Stimulated activated naive B cell treated with anti-CD40 and anti-IgM and Interleukin-4, amounts not matched to agents 10 μg/mL and 1 μg/mL and 100 μg/mL, for 72 hours (primary cell): ENCODE results near the gene BRICD5.

ENCODE experiments used
- ATAC-seq, 2 donors: fragments of 150-1000 bp; cut with Tn5 transposase; replicated peaks; 2 replicates each; pipeline ENCODE4 v1.10.0; 2021; ENCODE audit warnings: moderate library complexity in 1 of 2
- DNase-seq: peaks from one replicate; pipeline ENCODE4 v3.0.0; 2021
- H3K27ac Mint-ChIP-seq: one replicate; pipeline ENCODE4 v1.8.0; 2022; ENCODE audit warnings: mild to moderate bottlenecking, mixed read lengths
- H3K27me3 Mint-ChIP-seq, 2 donors: one replicate each; pipeline ENCODE4 v1.8.0; 2022; ENCODE audit warnings: mixed read lengths in 2 of 2
- H3K36me3 Mint-ChIP-seq, 2 donors: one replicate each; pipeline ENCODE4 v1.8.0; 2022; ENCODE audit warnings: mixed read lengths in 2 of 2, mild to moderate bottlenecking in 1 of 2
- H3K4me1 Mint-ChIP-seq, 2 donors: one replicate each; pipeline ENCODE4 v1.8.0; 2022; ENCODE audit warnings: mixed read lengths in 2 of 2, mild to moderate bottlenecking in 1 of 2
- H3K4me3 Mint-ChIP-seq, 2 donors: one replicate each; pipeline ENCODE4 v1.8.0; 2022; ENCODE audit warnings: mild to moderate bottlenecking in 2 of 2, mixed read lengths in 2 of 2, moderate library complexity in 1 of 2
- H3K9me3 Mint-ChIP-seq, 2 donors: one replicate each; pipeline ENCODE4 v1.8.0; 2022; ENCODE audit warnings: mixed read lengths in 2 of 2, mild to moderate bottlenecking in 1 of 2

Gene BRICD5

GRCh38 chr16:2233872-2234812, 23.5 kb upstream of the BRICD5 start:
- Mint-ChIP-seq H3K4me3 (peak overlapping the region in 1 of 2 donors; percentile 21), H3K36me3 (peaks cover 32 to 41% of the 10 kb centered on the region in 2 donors), H3K27me3 (no peaks in the 10 kb centered on the region), H3K27ac (peak overlapping the region; percentile 87), H3K4me1 (peaks cover 0 to 10% of the 10 kb centered on the region in 2 donors), H3K9me3 (no peaks in the 10 kb centered on the region)
- ATAC-seq (no peak), DNase-seq (no peak)

- no peak overlapping the region for H3K27ac Mint-ChIP-seq
- DNase-seq (no peak), ATAC-seq (no peak)
- peaks cover 0 to 10% of the 10 kb centered on the region in 2 donors for H3K4me1 Mint-ChIP-seq
- no peak overlapping the region for H3K4me3 Mint-ChIP-seq
- H3K36me3 Mint-ChIP-seq, result peaks cover 34 to 45% of the 10 kb centered on the region in 2 donors
- H3K27me3 Mint-ChIP-seq, result no peaks in the 10 kb centered on the region
- H3K9me3 Mint-ChIP-seq, result no peaks in the 10 kb centered on the region
Observed at GRCh38 chr16:2233046-2233775, 22.5 kb upstream of the BRICD5 start.

GRCh38 chr16:2232094-2232990, 21.7 kb upstream of the BRICD5 start:
- Mint-ChIP-seq H3K4me3 (no peak overlapping the region), H3K27ac (no peak overlapping the region), H3K36me3 (peaks cover 34 to 45% of the 10 kb centered on the region in 2 donors), H3K9me3 (no peaks in the 10 kb centered on the region), H3K4me1 (peaks cover 0 to 10% of the 10 kb centered on the region in 2 donors), H3K27me3 (no peaks in the 10 kb centered on the region)
- DNase-seq, result no peak
- ATAC-seq, result no peak

- DNase-seq, result no peak
- Mint-ChIP-seq H3K4me1 (peaks cover 3 to 15% of the 10 kb centered on the region in 2 donors), H3K4me3 (no peak overlapping the region), H3K27ac (no peak overlapping the region), H3K27me3 (no peaks in the 10 kb centered on the region), H3K9me3 (no peaks in the 10 kb centered on the region), H3K36me3 (peaks cover 36 to 45% of the 10 kb centered on the region in 2 donors)
- no peak for ATAC-seq
Observed at GRCh38 chr16:2231016-2231931, 20.6 kb upstream of the BRICD5 start.

- ATAC-seq (no peak), DNase-seq (no peak)
- peaks cover 3 to 14% of the 10 kb centered on the region in 2 donors for H3K4me1 Mint-ChIP-seq
- peaks cover 35 to 39% of the 10 kb centered on the region in 2 donors for H3K36me3 Mint-ChIP-seq
- H3K9me3 Mint-ChIP-seq, result no peaks in the 10 kb centered on the region
- H3K27me3 Mint-ChIP-seq, result no peaks in the 10 kb centered on the region
- H3K27ac Mint-ChIP-seq, result no peak overlapping the region
- H3K4me3 Mint-ChIP-seq, result no peak overlapping the region
Observed at GRCh38 chr16:2230376-2230775, 19.7 kb upstream of the BRICD5 start.

GRCh38 chr16:2229632-2230250, 19.1 kb upstream of the BRICD5 start:
- DNase-seq (no peak), ATAC-seq (no peak)
- H3K27me3 Mint-ChIP-seq, result no peaks in the 10 kb centered on the region
- H3K4me3 Mint-ChIP-seq, result peak overlapping the region in 1 of 2 donors; percentile 19
- H3K27ac Mint-ChIP-seq, result no peak overlapping the region
- peaks cover 30 to 33% of the 10 kb centered on the region in 2 donors for H3K36me3 Mint-ChIP-seq
- H3K9me3 Mint-ChIP-seq, result no peaks in the 10 kb centered on the region
- peaks cover 3 to 19% of the 10 kb centered on the region in 2 donors for H3K4me1 Mint-ChIP-seq

- peaks cover 7 to 25% of the 10 kb centered on the region in 2 donors for H3K4me1 Mint-ChIP-seq
- no peaks in the 10 kb centered on the region for H3K27me3 Mint-ChIP-seq
- no peak overlapping the region for H3K4me3 Mint-ChIP-seq
- no peaks in the 10 kb centered on the region for H3K9me3 Mint-ChIP-seq
- H3K27ac Mint-ChIP-seq, result no peak overlapping the region
- peaks cover 25 to 27% of the 10 kb centered on the region in 2 donors for H3K36me3 Mint-ChIP-seq
- DNase-seq (no peak), ATAC-seq (no peak)
Observed at GRCh38 chr16:2229091-2229490, 18.4 kb upstream of the BRICD5 start.

GRCh38 chr16:2228161-2228824, 17.6 kb upstream of the BRICD5 start:
- ATAC-seq, result no peak
- no peak overlapping the region for H3K27ac Mint-ChIP-seq
- no peaks in the 10 kb centered on the region for H3K9me3 Mint-ChIP-seq
- H3K36me3 Mint-ChIP-seq, result peaks cover 20 to 22% of the 10 kb centered on the region in 2 donors
- H3K27me3 Mint-ChIP-seq, result no peaks in the 10 kb centered on the region
- DNase-seq, result no peak
- H3K4me3 Mint-ChIP-seq, result no peak overlapping the region
- peaks cover 7 to 27% of the 10 kb centered on the region in 2 donors for H3K4me1 Mint-ChIP-seq

GRCh38 chr16:2226918-2227317, 16.3 kb upstream of the BRICD5 start:
- Mint-ChIP-seq H3K9me3 (no peaks in the 10 kb centered on the region), H3K27me3 (no peaks in the 10 kb centered on the region), H3K27ac (no peak overlapping the region), H3K4me1 (peaks cover 10 to 27% of the 10 kb centered on the region in 2 donors), H3K4me3 (no peak overlapping the region), H3K36me3 (peaks cover 19 to 20% of the 10 kb centered on the region in 2 donors)
- no peak for ATAC-seq
- DNase-seq, result no peak

GRCh38 chr16:2226245-2226793, 15.7 kb upstream of the BRICD5 start:
- H3K27ac Mint-ChIP-seq, result no peak overlapping the region
- no peak for ATAC-seq
- peak overlapping the region in 1 of 2 donors; percentile 4 for H3K4me3 Mint-ChIP-seq
- H3K9me3 Mint-ChIP-seq, result no peaks in the 10 kb centered on the region
- DNase-seq, result no peak
- no peaks in the 10 kb centered on the region for H3K27me3 Mint-ChIP-seq
- peaks cover 18% of the 10 kb centered on the region in 2 donors for H3K36me3 Mint-ChIP-seq
- peaks cover 10 to 27% of the 10 kb centered on the region in 2 donors for H3K4me1 Mint-ChIP-seq

GRCh38 chr16:2223942-2224486, 13.4 kb upstream of the BRICD5 start:
- H3K9me3 Mint-ChIP-seq, result no peaks in the 10 kb centered on the region
- H3K36me3 Mint-ChIP-seq, result peaks cover 3 to 4% of the 10 kb centered on the region in 2 donors
- peak overlapping the region; percentile 84 for H3K27ac Mint-ChIP-seq
- H3K4me3 Mint-ChIP-seq, result peak overlapping the region; percentile 86 to 91
- peak; percentile 22 for DNase-seq
- peaks cover 10 to 27% of the 10 kb centered on the region in 2 donors for H3K4me1 Mint-ChIP-seq
- peak; percentile 25 to 30 for ATAC-seq
- no peaks in the 10 kb centered on the region for H3K27me3 Mint-ChIP-seq
